GM19324 (cell line): ENCODE data around the gene PLCH2.
"Not testable (repeated sequence)": the region's sequence is repeated elsewhere in the genome, so short reads cannot be mapped to it uniquely, and the experiment has no call there.

Experiments
- ATAC-seq: cut with Tn5 transposase; IDR thresholded peaks from one replicate; pipeline ENCODE4 v1.9.1; 2021; ENCODE audit warnings: mild to moderate bottlenecking, moderate library complexity; ENCODE audit not compliant: unreplicated experiment, low FRiP score

Gene PLCH2

GRCh38 chr1:2441746-2442145 is 34.3 kb upstream of the PLCH2 start:
- no peak for ATAC-seq

GRCh38 chr1:2442661-2443060 is 33.4 kb upstream of the PLCH2 start:
- ATAC-seq = no peak

GRCh38 chr1:2443277-2444137 is 32.6 kb upstream of the PLCH2 start:
- no peak for ATAC-seq

GRCh38 chr1:2444138-2444591 is 31.9 kb upstream of the PLCH2 start:
- no peak for ATAC-seq

- ATAC-seq = no peak
These were observed 30.8 kb upstream of the PLCH2 start for GRCh38 chr1:2445162-2445822.

- ATAC-seq = no peak
These were observed 30.3 kb upstream of the PLCH2 start for GRCh38 chr1:2445823-2446215.

GRCh38 chr1:2446394-2446793 is 29.7 kb upstream of the PLCH2 start:
- ATAC-seq = no peak

DNA sequence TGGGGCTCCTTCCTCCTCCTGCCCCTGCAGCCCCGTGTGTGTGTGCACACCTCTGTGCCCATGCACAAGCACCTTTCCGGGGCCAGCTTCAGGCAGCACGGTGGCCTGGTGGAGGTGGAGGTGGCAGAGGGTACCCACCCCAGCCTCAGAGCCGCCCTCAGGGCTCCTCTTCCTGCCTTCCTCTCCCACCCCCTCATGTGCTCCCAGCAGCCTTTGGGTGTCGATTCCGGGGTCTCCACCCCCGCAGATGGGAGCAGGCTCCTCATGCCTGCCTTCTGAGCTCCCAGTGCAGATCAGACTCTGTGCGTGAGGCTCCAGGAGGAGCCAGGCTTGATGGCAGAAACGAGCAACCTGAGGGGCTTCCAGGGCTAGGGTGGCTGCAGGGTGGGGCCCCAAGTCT is 29.2 kb upstream of the PLCH2 start:
- no peak for ATAC-seq

DNA sequence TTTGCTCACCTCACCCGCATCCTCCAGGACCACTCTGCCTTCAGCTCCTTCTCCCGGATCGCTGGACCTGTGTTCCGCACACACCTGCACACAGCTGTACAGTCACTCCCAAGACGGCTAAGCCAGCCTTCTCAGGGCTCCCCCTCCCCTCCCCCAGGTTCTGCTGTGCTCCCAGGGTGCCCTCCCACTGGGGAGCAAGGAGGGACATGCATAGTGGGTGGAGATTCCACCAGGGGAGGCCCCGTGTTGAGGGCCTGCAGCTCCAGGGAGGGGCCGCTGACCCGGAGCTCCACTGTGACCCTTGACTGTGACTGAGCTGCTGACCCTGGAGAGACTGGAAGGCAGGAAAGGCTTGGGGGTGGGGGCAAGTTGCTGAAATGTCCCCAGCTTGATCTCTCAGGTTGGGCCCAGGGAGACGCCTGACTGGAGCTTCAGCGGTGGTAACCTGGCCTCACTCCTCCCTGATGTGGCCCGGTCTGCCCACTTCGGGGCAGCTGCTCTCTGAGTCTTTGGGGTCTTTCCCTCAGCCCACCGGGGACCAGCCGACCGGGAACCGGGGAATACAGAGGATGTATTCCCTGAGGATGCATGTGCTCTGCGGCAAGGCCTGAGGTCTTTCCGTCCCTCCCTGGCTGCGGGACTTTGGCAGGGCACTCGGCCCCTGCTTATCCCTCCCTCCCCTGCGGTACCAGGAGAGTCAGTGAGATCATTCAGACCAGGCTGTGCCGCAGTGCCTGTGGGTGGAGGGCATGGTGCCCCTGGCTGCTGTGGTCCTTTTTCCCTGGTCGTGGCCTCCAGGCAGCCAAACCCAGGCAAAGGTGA is 28.6 kb upstream of the PLCH2 start:
- ATAC-seq = no peak

DNA sequence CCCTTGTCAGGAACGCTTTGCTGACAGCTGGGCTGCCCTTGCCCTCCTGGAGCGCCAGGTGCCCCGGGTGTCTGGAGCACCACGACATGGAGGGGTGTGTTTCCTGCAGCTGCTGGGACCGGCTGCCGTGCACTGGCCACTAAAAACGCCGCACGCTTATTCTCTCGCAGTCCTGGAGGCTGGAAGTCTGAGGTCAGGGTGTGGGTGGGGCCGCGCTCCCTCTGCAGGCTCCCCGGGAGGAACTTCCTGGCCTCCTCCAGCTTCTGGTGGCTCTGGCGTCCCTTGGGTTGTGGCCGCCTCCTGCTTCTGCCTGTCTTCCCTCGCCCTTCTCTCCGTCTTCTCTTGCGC is 28.0 kb upstream of the PLCH2 start:
- no peak for ATAC-seq

DNA sequence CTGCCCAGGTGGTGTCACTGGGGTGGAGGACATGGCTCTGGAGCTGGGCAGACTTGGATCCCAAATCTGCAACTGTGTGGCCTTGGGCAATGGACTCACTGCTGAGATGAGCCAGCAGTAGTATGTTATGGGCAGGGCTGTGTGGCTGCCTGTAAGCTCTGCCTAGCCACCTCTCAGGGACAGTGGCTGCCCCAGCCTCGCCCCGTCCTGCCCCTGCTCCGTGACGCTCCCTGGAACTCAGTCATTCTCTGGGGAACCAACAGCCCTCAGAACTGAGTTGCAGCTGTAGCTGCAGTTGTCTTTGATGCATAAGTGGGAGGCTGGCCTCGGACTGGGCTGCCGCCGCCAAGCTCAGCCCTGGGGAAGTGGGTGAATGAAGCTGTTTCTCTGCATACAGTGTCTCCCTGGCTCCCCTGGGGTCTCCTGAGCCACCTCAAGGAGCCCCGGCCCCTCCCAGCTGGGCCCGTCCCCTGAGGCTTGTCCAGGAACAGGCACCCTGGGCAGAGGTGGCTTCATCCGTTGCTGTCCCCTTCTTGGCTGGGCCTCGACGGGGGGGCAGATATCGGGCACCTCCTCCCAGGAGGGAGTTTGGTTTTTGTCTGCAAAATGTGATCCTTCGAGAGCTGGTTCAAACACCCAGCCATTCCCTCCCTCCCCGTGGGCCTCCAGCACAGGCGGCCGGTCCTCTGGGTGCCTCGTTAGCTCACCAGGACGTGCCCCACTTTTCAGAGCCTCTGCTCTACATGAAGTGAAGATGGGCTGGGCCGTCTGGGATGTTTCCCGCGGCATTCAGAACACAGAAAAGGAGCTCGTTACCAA is 26.2 kb upstream of the PLCH2 start:
- no peak for ATAC-seq

- no peak for ATAC-seq
These were observed 24.3 kb upstream of the PLCH2 start for GRCh38 chr1:2451741-2452140.

GRCh38 chr1:2452201-2452931 is 23.7 kb upstream of the PLCH2 start:
- no peak for ATAC-seq

- no peak for ATAC-seq
These were observed 23.2 kb upstream of the PLCH2 start for GRCh38 chr1:2452932-2453315.

DNA sequence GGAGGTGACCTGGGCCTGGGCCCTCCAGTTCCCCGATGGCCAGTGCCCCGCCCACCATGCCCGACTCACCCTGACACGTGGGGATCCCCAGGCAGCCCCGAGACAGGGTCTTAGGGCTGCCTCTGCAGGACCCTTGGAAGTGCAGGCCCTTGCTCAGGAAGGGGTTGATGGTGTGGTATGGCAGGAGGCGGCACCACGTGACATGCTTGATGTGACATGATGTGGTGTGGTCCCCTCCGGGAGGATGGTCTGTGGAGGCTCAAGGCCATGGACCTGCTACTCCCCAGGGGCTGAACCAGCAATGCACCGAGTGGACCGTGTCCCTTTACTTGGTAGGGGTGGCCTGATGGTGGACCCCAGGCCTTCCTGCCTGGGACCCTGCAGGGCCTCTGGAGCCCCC is 21.9 kb upstream of the PLCH2 start:
- no peak for ATAC-seq

DNA sequence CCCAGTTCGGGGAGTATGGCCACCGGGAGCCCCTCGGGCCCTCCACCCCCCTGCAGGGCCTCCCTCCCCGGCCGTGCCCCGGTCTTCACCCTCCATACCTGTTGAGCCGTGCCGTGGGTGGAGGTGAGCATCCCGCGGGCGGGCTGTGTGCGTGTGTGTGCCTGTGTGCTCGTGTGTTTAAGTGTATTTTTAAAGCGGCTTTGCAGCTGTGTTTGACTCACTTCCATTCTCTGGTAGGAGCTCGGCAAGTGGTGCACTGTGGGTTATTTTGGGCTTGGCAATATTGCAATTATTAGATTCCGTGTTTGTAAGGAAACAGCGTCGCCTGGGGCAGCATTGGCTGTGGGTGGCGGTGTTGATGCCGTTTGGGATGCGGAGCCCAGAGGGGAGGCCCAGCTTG is 20.3 kb upstream of the PLCH2 start:
- no peak for ATAC-seq

GRCh38 chr1:2457444-2457843 is 18.6 kb upstream of the PLCH2 start:
- no peak for ATAC-seq

- no peak for ATAC-seq
These were observed 17.4 kb upstream of the PLCH2 start for GRCh38 chr1:2458687-2459086.

DNA sequence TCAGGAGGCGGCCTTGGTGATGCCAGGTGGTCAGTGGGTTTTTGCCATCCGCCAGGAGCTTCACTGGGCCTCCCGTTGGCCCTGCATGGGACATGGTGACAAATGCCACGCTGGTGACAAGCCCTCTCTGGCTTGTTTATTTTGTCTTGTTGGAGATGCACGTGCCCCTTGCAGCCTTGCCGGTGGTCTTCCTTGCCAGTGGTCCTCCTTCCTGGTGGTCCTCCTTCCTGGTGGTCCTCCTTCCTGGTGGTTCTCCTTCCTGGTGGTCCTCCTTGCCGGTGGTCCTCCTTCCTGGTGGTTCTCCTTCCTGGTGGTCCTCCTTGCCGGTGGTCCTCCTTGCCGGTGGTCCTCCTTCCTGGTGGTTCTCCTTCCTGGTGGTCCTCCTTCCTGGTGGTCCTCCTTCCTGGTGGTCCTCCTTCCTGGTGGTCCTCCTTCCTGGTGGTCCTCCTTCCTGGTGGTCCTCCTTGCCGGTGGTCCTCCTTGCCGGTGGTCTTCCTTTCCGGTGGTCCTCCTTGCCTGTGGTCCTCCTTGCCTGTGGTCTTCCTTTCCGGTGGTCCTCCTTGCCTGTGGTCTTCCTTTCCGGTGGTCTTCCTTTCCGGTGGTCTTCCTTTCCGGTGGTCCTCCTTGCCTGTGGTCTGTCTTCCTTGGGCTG is 16.9 kb upstream of the PLCH2 start:
- not testable (repeated sequence) for ATAC-seq
